NB4 (cell line): ENCODE measurements around the gene TMEM31.
"Not testable (repeated sequence)": the region's sequence is repeated elsewhere in the genome, so short reads cannot be mapped to it uniquely, and the experiment has no call there.

ENCODE experiments used
- DNase-seq: peaks from one replicate; pipeline ENCODE4 v3.0.0; 2010; ENCODE audit warnings: low read depth
- H3K4me3 ChIP-seq: one replicate; pipeline ENCODE4 v1.5.1; 2011; ENCODE audit warnings: mild to moderate bottlenecking, low read depth, low read length, moderate library complexity
- CTCF ChIP-seq: IDR thresholded peaks from one replicate; pipeline ENCODE4 v1.5.1; 2012; ENCODE audit warnings: low read depth, low read length
- MAX ChIP-seq: IDR thresholded peaks from 2 replicates; pipeline ENCODE4 v1.6.1; 2011; ENCODE audit warnings: low read depth, low read length
- MYC ChIP-seq: IDR thresholded peaks from 2 replicates; pipeline ENCODE4 v1.6.1; 2011; ENCODE audit warnings: low read depth, low read length
- POLR2A ChIP-seq: IDR thresholded peaks from 2 replicates; pipeline ENCODE4 v1.6.1; 2011; ENCODE audit warnings: mild to moderate bottlenecking; ENCODE audit not compliant: insufficient read length; ENCODE audit errors: extremely low read depth

TMEM31 gene

GRCh38 chrX:103741879-103742278 lies 31.2 kb downstream of the TMEM31 start:
- DNase-seq = no peak
- TF ChIP-seq MAX (no peak), CTCF (no peak), MYC (no peak), POLR2A (no peak)
- H3K4me3 ChIP-seq = no peak overlapping the region

- TF ChIP-seq POLR2A = no peak
- no peak for TF ChIP-seq MYC
- TF ChIP-seq MAX = no peak
- no peak for TF ChIP-seq CTCF
- H3K4me3 ChIP-seq = no peak overlapping the region
- DNase-seq = no peak
Measured at GRCh38 chrX:103742339-103742738, 31.6 kb downstream of the TMEM31 start.

GRCh38 chrX:103747163-103747562 lies 36.5 kb downstream of the TMEM31 start:
- H3K4me3 ChIP-seq = no peak overlapping the region

GRCh38 chrX:103754401-103754800 lies 43.7 kb downstream of the TMEM31 start:
- no peak overlapping the region for H3K4me3 ChIP-seq
- no peak for DNase-seq
- TF ChIP-seq MAX (no peak), CTCF (no peak), POLR2A (no peak), MYC (no peak)

More at GRCh38 chrX:103747163-103747562, 36.5 kb downstream of the TMEM31 start:
- no peak for DNase-seq
- TF ChIP-seq POLR2A (no peak), MYC (no peak), CTCF (no peak), MAX (no peak)

GRCh38 chrX:103756736-103757135 lies 46.0 kb downstream of the TMEM31 start:
- no peak for DNase-seq
- H3K4me3 ChIP-seq = no peak overlapping the region
- no peak for TF ChIP-seq POLR2A
- TF ChIP-seq MYC = no peak
- no peak for TF ChIP-seq CTCF
- TF ChIP-seq MAX = no peak

GRCh38 chrX:103758555-103758954 lies 47.8 kb downstream of the TMEM31 start:
- no peak overlapping the region for H3K4me3 ChIP-seq
- no peak for DNase-seq
- TF ChIP-seq MYC (no peak), CTCF (no peak), POLR2A (no peak), MAX (no peak)

- H3K4me3 ChIP-seq, DNase-seq: not testable (repeated sequence)
Measured at GRCh38 chrX:103763541-103763940, 52.8 kb downstream of the TMEM31 start.
